Measurements from ENCODE around the gene CSRNP2. TPM values are rescaled to one million over a fixed set of nuclear protein-coding genes. Genes with fewer than 3 reads are reported as not detected.

The CSRNP2 gene
- total RNA-seq, 1 experiment from 2014 or later = 44.0 TPM

DNA sequence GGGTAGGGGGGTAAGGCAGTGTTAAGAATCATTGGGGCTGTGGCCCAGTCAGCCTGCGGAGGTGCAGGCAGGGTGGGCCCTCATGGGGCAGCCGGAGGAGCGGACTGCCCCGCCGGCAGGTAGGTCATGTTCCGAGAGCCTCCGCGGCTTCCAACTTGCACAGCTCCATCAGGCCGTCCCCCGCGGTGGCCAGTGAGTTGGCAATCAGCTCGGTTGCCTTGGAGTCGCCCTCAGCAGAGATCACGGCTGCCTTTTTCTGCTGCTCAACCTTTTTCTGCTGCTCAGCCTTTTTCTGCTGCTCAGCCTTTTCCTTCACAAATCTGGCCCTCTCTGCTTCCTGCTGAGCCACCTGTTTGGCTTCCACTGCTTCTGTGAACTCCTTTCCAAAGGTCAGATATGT, 41.1 kb upstream of the CSRNP2 start:
- H3K36me3 ChIP-seq (ENCODE audit: control insufficient read depth, insufficient read depth, low read length) = peaks cover 2% of the 10 kb centered on the region; the same call in 1 of the 2 replicates
- intact Hi-C loops (cut with micrococcal nuclease; ENCODE audit: unreplicated experiment) = loop anchor here (5.0 kb wide), 1 partner anchor 48 kb away; the partner anchor contains the start of gene TFCP2
- Mint-ChIP-seq H3K36me3 (ENCODE audit: insufficient read depth, unreplicated experiment) (peaks cover 24% of the 10 kb centered on the region), H3K27me3 (ENCODE audit: insufficient read depth, unreplicated experiment) (no peaks in the 10 kb centered on the region), H3K4me3 (ENCODE audit: unreplicated experiment) (no peak overlapping the region), H3K4me1 (ENCODE audit: low read depth, unreplicated experiment) (no peaks in the 10 kb centered on the region), H3K27ac (ENCODE audit: unreplicated experiment) (no peak overlapping the region), H3K9me3 (ENCODE audit: unreplicated experiment) (no peaks in the 10 kb centered on the region)
- no peak overlapping the region for H3K4me3 ChIP-seq (ENCODE audit: low read depth, low read length)
- H3K4me1 ChIP-seq = peaks cover 8% of the 10 kb centered on the region
- H3K9me3 ChIP-seq = no peaks in the 10 kb centered on the region
- ChIA-PET CTCF (no interaction called here), POLR2A (no interaction called here)
- TF ChIP-seq, protein P1, sequence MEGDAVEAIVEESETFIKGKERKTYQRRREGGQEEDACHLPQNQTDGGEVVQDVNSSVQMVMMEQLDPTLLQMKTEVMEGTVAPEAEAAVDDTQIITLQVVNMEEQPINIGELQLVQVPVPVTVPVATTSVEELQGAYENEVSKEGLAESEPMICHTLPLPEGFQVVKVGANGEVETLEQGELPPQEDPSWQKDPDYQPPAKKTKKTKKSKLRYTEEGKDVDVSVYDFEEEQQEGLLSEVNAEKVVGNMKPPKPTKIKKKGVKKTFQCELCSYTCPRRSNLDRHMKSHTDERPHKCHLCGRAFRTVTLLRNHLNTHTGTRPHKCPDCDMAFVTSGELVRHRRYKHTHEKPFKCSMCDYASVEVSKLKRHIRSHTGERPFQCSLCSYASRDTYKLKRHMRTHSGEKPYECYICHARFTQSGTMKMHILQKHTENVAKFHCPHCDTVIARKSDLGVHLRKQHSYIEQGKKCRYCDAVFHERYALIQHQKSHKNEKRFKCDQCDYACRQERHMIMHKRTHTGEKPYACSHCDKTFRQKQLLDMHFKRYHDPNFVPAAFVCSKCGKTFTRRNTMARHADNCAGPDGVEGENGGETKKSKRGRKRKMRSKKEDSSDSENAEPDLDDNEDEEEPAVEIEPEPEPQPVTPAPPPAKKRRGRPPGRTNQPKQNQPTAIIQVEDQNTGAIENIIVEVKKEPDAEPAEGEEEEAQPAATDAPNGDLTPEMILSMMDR (IDR thresholded peaks at IDR 0.05; ENCODE audit: insufficient read depth in 1 of 2, low read depth in 1 of 2, low read length in 1 of 2, severe bottlenecking in 1 of 2, unreplicated experiment in 1 of 2) = no peak
- no peaks in the 10 kb centered on the region for H3K27me3 ChIP-seq (replicated peaks; ENCODE audit: control insufficient read depth, insufficient read depth, low read length)
- no TSS peak for BruUV-seq (replicated peaks)
- no peak for DNase-seq

DNA sequence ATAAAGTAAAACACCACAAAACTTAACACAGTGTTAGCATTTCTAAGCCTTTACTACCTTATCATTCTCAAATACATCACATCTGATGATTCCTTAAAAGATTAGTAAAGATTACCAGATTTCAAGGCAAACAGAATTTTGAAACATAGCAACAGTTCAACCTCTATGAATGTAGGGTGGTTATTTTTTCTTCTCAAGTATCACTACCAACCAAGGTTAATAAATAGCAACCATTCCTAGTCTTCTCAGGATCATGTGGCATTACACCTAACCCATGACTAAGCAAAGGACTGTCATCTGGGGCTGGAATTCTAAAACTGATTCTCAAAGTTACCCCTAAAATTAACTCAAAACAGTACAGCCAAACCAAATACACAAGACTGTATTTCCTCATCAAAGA, 39.4 kb upstream of the CSRNP2 start:
- Histone ChIP-seq H3K9me3 (no peaks in the 10 kb centered on the region), H3K27me3 (replicated peaks; ENCODE audit: control insufficient read depth, insufficient read depth, low read length) (no peaks in the 10 kb centered on the region), H3K36me3 (ENCODE audit: control insufficient read depth, insufficient read depth, low read length) (peaks cover 2% of the 10 kb centered on the region; the same call in 1 of the 2 replicates), H3K4me1 (peaks cover 8% of the 10 kb centered on the region), H3K4me3 (ENCODE audit: low read depth, low read length) (no peak overlapping the region)
- CTCF ChIA-PET = no interaction called here
- DNase-seq = no peak
- TF ChIP-seq, protein P1 (IDR thresholded peaks at IDR 0.05; ENCODE audit: insufficient read depth in 1 of 2, low read depth in 1 of 2, low read length in 1 of 2, severe bottlenecking in 1 of 2, unreplicated experiment in 1 of 2) = no peak
- peaks cover 22% of the 10 kb centered on the region for H3K36me3 Mint-ChIP-seq (ENCODE audit: insufficient read depth, unreplicated experiment)
- intact Hi-C loops (cut with micrococcal nuclease; ENCODE audit: unreplicated experiment) = loop anchor here (5.0 kb wide), 1 partner anchor 49 kb away; the partner anchor contains the start of gene TFCP2
- no peaks in the 10 kb centered on the region for H3K9me3 Mint-ChIP-seq (ENCODE audit: unreplicated experiment)
- H3K27me3 Mint-ChIP-seq (ENCODE audit: insufficient read depth, unreplicated experiment) = no peaks in the 10 kb centered on the region
- no peak overlapping the region for H3K27ac Mint-ChIP-seq (ENCODE audit: unreplicated experiment)
- BruUV-seq (replicated peaks) = no TSS peak
- no peak overlapping the region for H3K4me3 Mint-ChIP-seq (ENCODE audit: unreplicated experiment)
- no peaks in the 10 kb centered on the region for H3K4me1 Mint-ChIP-seq (ENCODE audit: low read depth, unreplicated experiment)
- POLR2A ChIA-PET = no interaction called here

DNA sequence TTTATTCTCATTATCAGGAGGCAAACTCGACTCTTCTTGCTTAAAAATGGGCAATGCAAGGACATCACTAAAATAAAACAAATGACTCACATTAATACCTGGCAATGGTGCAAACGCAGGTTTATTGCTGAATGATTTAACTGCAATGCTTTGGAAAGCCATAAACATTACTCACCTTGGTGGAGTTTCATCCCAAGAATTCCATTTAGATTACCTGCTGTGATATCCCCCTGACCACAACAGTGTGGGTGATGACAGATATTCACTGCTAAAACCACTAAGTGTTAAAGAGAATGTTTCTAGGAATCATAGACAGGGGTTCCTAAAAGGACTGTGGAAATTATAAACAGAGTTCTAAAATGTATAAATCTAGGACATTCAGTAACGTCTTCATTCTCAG, 35.3 kb upstream of the CSRNP2 start:
- no peaks in the 10 kb centered on the region for H3K9me3 Mint-ChIP-seq (ENCODE audit: unreplicated experiment)
- no peak overlapping the region for H3K4me3 ChIP-seq (ENCODE audit: low read depth, low read length)
- TF ChIP-seq, protein P1 (IDR thresholded peaks at IDR 0.05; ENCODE audit: insufficient read depth in 1 of 2, low read depth in 1 of 2, low read length in 1 of 2, severe bottlenecking in 1 of 2, unreplicated experiment in 1 of 2) = no peak
- ChIA-PET POLR2A (no interaction called here), CTCF (no interaction called here)
- H3K9me3 ChIP-seq = no peaks in the 10 kb centered on the region
- no peak for DNase-seq
- H3K4me1 ChIP-seq = peaks cover 8% of the 10 kb centered on the region
- H3K27me3 Mint-ChIP-seq (ENCODE audit: insufficient read depth, unreplicated experiment) = no peaks in the 10 kb centered on the region
- no TSS peak for BruUV-seq (replicated peaks)
- intact Hi-C loops (cut with micrococcal nuclease; ENCODE audit: unreplicated experiment) = no loop called here
- H3K36me3 ChIP-seq (ENCODE audit: control insufficient read depth, insufficient read depth, low read length) = no peaks in the 10 kb centered on the region
- H3K27me3 ChIP-seq (replicated peaks; ENCODE audit: control insufficient read depth, insufficient read depth, low read length) = no peaks in the 10 kb centered on the region
- no peak overlapping the region for H3K27ac Mint-ChIP-seq (ENCODE audit: unreplicated experiment)
- no peak overlapping the region for H3K4me3 Mint-ChIP-seq (ENCODE audit: unreplicated experiment)
- H3K36me3 Mint-ChIP-seq (ENCODE audit: insufficient read depth, unreplicated experiment) = peaks cover 38% of the 10 kb centered on the region
- no peaks in the 10 kb centered on the region for H3K4me1 Mint-ChIP-seq (ENCODE audit: low read depth, unreplicated experiment)

All from Caco-2 (cell line).